Superior temporal gyrus (tissue), 1 donor: ENCODE results near the gene ATG2B.

ENCODE experiments used
- DNase-seq: peaks from one replicate; pipeline ENCODE4 v3.0.0-alpha.2; 2016; ENCODE audit errors: extremely low spot score

The ATG2B gene, protein sequence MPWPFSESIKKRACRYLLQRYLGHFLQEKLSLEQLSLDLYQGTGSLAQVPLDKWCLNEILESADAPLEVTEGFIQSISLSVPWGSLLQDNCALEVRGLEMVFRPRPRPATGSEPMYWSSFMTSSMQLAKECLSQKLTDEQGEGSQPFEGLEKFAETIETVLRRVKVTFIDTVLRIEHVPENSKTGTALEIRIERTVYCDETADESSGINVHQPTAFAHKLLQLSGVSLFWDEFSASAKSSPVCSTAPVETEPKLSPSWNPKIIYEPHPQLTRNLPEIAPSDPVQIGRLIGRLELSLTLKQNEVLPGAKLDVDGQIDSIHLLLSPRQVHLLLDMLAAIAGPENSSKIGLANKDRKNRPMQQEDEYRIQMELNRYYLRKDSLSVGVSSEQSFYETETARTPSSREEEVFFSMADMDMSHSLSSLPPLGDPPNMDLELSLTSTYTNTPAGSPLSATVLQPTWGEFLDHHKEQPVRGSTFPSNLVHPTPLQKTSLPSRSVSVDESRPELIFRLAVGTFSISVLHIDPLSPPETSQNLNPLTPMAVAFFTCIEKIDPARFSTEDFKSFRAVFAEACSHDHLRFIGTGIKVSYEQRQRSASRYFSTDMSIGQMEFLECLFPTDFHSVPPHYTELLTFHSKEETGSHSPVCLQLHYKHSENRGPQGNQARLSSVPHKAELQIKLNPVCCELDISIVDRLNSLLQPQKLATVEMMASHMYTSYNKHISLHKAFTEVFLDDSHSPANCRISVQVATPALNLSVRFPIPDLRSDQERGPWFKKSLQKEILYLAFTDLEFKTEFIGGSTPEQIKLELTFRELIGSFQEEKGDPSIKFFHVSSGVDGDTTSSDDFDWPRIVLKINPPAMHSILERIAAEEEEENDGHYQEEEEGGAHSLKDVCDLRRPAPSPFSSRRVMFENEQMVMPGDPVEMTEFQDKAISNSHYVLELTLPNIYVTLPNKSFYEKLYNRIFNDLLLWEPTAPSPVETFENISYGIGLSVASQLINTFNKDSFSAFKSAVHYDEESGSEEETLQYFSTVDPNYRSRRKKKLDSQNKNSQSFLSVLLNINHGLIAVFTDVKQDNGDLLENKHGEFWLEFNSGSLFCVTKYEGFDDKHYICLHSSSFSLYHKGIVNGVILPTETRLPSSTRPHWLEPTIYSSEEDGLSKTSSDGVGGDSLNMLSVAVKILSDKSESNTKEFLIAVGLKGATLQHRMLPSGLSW (N-terminal part only)

DNA sequence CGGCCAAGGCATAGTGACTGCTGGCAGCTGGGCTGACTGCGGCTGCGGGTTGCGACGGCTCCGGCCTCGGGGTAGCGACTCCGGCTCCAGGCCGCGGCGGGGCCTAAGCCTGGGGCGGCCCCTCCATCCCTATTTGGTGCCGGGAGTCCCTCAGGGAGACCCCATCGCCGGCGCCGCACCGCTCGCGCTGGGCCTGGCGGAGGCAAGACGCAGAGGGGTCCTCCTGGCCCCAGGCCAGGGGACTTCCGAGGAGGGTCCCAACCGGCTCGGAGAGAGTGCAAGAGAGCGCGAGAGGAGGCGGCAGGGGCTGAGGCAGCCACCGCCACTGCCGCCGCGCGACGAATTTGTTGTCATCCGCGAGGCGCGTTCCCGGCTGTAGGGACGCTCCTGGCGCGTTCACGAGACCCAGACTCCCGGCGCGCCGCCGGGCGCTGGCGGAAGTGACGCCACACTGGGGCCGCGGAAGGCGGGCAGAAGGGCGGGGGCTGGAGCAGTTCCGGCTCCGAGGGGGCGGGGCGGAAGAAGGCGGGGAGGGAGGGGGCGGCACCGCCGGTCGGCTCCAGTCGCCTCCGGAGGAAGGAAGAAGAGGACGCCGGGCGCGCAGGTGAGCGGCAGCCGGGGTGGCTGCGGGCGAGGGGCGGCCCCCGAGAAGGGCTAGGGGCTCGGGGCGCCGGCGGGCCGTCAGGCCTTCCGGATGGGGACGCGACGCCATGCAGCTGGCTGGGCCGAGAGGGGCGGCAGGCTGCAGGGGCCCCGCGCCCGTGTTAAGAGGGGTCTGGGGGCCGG lies at the start of gene ATG2B, which contains the start of gene GSKIP:
Gene ATG2B (minus strand): TSS at position 377 of the 786 bp plus-strand sequence. CDS start 365 bp downstream, at position 12.
Gene GSKIP (plus strand): TSS at position 562 of the 786 bp plus-strand sequence. CDS start 18,722 bp downstream, outside the sequence.
- DNase-seq, result peak; percentile 94

DNA sequence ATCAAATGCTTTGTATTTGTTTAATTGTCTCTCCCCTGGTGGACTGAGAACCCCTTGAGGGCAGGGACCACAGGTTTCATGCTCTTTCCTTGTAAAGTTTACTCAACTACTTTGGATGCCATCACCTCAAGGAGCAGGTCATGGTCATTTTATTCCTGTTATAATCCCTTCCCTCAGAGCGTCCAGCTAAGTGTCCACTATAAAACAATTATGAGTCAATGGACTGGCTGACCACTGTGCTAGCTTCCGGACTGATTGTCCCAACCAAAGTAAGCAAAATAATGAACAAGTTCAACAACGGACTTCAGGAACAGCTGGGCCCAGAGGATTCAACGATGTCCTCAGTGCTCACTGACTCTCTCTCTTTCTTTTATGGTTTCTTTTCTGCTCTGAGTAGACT lies 47.0 kb upstream of the ATG2B start:
- DNase-seq, result no peak

DNA sequence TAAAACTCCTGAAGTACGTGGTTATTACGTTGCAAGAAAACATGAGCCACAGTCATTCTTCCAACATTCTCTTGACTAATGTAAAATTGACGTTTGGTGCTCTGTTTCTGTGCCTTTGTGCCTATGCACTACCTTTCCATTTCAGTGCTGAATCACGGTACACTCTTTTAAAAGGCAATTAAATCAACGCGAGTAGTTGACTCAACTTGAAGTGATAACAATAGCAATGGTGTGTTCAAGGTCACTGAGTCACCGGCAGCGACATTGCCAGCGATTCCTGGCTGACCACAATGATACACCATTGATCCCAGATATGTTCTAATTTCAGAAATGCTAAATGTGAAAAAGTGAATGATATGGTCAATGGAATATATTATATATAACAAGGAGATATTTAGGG lies 46.6 kb upstream of the ATG2B start:
- no peak for DNase-seq

DNA sequence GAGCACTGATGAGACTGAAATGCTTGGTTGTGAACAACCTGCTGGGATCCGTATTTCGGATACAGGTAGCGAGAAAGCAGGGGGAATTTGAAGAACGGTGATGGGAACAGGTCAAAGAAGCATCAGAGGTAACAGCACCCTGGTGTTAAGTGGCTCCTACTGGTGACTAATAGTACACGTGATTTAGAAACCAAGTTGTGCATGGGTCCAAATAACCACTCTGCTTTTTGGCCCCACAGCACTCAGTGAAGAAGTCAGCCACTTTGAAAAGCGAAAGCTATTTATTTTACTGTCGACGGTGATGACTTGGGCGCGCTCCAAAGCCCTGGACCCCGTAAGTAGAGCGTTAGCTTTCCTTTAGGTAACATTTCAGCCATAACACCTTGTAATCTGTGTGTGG lies 45.5 kb upstream of the ATG2B start:
- no peak for DNase-seq

DNA sequence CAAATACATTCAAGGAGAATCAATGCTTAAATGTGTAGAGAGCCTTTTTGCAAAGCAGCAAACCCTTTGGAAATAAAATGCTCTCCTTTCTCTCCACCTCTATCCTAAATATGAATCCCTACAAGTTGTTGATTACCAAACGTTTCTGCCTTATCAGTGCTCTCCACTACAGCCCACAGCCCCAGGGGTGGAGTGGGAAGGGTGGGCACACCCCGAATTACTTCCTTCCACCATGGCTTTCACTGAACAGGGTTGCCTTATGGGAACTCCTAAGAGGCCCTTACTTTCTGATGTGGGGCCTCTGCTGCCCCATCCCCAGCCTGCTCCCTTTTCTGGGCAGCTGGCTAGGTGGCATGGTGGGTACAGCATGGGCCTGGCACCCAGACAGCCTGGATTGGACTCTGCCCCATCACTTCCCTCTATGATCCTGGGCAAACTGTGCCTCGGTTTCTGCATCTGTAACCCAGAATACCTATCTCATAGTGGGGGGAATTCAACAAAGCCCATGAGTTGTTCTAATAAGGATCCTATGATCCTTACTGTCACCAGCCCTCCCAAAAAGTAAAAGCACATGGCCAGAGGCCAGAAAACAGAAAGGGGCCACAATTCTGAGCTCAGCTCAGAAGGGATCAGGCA lies 44.9 kb upstream of the ATG2B start:
- DNase-seq, result no peak

DNA sequence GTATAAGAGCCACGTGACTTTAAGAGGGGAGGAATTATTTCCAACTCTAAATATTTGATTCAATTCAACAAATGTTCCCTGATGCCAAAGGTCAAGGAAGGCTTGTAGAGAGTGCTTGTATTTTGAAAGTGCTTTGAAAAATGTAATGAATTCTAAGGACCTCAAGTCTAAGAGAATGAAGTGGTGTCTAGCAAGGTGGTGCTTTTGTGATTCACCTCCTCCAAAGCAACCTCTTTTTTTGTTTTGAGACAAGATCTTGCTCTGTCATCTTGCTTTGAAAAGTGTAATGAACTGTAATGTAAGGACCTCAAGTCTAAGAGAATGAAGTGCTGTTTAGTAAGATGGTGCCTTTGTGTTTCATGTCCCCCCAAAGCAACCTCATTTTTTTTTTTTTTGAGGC lies 42.5 kb upstream of the ATG2B start:
- DNase-seq, result no peak

DNA sequence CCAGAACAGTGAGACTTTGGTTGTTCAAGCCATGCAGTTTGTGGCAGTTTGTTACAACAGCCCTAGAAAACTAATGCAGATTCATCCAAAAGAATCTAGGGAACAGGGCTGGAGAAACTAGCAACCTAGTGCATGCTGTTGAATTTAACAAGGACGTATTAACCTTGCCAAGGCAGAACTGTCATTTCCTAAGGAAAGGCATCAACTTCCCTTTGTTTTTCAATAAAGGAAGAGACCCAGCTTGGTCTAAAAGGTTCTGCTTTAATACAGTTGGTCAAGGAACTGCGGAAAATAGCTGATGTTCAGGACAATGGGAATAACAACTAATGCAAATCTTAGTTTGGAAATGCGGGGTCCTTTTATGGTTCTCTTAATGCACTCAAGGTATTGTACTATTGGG lies 40.3 kb upstream of the ATG2B start:
- no peak for DNase-seq

DNA sequence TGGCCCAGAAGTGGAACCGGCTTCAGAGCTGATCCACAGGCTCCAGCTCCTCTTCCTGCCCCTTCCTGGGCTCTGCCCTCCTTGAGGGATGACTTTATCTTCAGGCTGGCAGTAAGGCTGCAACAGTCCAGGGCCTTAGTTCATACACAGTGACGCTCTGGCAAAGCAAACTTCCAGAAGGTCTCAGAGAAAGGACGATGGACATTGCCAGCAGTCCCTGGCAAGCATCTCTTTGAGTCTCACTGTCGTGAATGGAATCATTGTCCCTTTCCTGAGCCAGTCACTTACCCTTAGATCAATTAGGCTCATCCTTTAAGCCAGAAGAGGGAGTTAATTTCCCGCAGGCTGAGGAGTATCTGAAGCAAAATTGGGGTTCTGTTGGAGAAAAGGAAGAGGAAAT lies 37.4 kb upstream of the ATG2B start:
- peak; percentile 89 for DNase-seq

DNA sequence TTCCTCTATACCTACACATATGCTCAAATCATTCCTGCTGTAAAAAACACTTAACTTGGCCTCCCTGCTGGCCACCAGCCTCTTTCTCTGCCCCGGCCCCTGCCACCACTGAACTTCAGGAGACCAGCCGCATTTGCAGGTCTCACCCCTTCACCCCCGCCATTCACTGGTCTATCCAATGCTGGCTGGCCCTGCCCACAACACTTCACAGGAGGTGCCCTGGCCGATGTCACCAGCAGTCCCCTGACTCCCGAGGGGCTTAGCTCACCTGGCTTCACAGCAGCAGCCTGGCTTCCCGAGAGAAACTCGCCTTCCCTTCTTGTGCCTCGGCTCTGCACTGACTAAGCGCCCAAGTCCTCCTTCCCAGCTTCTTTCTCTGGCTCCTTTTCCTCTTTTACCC lies 36.3 kb upstream of the ATG2B start:
- DNase-seq, result no peak

DNA sequence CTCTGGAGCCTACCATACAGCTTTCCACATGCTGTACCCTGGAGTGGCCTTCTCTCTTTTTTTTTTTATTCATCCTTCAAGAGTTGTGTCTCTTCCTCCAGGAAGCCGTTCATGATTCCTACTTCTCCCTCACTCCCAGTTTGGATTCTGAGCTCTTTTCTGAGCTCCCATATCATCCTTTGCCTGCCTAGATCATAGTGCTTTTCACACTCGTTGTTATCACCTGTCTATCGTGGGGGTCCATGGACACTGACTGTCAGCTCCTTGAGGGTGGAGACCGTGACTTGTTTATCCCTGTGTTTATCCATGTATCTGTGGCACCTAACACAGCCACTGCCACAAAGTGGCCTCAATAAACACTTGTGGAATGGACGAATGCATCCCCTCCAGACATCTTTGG lies 35.8 kb upstream of the ATG2B start:
- DNase-seq, result no peak

DNA sequence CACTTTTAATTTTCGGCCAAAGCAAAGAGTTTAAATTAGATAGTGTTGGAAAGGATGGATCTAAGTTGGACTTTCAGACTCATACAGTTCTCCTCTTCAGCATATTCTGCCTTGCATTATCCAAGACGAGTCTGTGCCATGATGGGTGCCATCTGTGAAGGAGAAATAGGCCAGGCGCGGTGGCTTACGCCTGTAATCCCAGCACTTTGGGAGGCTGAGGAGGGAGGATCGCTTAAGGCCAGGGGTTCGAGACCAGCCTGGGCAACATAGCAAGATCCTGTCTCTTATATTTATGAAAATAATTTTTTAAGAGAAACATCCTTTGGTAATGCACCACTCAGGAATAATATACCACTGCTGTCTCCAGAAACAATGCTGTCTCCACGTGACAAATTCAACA lies 35.3 kb upstream of the ATG2B start:
- no peak for DNase-seq

DNA sequence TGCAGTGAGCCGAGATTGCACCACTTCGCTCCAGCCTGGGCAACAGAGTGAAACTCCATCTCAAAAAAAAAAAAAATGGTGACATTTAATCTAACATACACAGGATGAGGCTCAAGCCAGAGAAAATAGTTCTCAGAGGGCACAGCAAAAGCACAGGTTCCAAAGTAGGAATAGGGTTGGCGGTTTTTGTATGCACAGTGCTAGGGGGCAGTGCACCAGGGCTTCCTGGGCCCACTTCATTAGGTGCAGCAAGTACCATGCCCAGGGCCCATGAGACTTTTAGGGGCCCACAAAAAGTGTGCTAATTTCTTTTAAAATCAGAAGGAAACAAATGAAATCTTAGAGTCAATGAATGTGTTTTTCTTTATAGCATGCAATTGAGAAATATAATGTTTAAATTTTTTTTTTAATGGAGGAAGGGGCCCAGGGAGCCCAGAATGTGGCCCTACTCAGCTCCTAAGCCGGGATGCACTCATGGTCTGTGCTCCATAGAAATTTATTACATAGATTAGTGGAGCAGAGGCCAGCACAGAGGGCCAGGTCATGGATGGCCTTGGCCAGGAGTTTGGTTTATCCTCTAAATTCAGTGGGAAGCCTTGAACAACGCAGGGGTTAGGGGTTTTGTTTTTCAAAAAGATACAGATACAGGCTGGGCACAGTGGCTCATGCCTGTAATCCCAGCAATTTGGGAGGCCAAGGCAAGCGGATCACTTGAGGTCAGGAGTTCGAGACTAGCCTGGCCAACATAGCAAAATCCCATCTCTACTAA lies 31.1 kb upstream of the ATG2B start:
- no peak for DNase-seq

DNA sequence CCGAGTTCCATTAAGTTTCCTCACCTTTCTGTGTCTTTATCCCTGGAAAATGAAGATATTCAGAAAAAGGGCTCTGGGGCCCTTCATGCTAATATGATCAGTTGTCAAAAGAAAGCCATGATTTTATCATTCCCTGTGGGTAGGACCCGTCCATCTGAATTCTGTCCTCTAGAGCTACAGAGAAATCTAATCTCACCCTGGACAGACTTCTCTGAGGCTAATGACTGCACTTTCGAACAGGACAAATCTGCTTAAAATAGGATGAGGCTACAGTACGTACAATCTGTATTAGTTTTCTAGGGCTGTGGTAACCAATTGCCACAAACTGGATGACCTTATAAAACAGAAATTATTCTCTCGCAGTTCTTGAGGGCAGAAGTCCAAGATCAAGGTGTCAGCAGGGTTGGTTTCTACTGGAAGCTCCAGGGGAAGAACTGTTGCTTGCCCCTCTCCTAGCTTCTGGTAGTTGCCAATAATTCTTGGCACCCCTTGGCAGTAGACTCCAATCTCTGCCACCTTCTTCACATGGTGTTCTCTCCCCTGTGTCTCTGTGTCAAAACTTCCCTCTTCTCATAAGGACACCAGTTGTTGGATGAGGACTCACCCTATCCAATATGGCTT lies 30.0 kb upstream of the ATG2B start:
- no peak for DNase-seq

DNA sequence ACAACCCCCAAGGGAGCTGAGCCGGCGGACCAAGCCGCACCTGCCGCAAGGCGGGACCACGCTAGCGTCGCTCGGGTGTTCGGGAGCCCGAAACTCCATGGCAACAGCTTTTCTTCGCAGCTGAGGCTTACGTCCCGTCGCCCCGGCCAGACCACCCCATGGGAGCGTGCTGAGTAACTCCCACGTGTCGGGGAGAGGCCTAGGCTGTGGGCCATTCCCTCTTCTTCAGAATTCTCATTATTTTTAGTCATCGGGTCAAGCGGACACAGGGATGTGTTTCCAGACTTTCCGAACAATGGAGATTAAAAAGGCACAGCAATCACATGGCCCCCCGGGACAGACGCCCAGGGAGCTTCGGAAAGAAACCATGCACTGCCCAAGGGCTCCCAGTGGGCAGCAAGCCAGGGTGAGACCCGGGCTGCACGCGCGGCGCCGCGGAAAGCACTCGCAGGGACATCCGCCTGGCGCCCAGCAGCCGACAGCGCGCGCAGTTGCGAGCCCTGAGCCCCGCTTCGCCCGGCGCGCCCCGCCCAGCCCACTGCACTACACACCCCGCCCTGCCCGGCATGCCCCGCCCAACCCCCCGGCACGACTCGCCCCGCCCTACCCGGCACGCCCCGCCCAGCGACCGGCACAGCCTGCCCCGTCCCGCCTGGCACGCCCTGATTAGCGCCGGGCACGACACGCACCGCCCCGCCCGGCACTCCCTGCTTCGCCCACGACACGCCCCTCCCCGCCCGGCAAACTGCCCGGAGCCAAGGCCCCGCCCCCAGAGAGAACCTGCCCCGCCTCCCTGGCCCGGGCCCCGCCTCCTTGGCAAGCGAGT lies 28.4 kb upstream of the ATG2B start:
- peak; percentile 85 for DNase-seq

DNA sequence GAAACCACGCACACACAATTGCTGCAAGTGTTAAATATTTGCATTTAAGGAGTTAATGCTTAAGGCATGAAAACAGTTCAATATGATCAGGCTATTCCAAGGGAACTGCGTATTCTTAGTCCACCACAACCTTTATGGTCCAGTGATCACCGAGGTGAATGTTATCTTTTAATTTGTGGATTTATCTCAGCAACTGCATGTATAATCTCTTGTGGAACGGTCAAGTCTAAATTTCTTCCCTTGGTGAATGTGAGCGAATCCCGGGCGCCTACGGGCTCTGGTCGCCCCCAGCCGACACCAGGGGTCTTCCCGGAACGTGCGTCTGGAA lies 27.8 kb upstream of the ATG2B start:
- DNase-seq, result peak; percentile 33

DNA sequence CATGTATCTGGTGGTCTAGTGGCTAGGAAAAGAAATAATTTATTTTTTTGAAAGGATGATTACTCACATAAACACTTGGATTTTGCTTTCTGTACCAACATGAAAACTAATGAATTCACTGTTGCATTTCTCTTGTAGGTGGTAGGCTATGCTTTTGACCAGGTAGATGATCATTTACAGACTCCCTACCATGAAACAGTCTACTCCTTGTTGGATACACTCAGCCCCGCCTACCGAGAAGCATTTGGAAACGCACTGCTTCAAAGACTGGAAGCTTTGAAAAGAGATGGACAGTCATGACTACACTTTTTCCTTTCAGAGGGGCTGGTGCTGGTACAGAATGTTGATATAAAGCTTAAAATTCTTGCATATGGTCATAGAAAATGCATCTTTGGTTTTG lies 22.2 kb upstream of the ATG2B start:
- no peak for DNase-seq

DNA sequence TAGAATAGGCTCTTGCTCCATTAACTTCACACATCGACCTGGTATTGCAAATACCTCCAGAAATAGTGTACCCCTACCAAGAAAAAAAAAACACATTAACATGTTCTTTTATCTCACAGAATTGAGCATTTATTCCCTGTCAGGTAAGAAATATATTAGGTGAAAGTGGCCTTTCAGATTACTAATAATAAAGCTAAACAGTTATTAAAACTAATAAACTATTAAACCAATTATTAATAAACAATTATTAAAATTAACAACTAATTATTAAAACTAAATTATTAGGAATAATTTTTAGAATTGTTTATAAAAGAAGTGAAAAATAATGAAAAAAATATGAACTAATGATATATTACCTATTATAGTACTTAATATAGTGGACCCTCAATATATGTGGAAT lies 21.6 kb upstream of the ATG2B start:
- DNase-seq, result no peak

DNA sequence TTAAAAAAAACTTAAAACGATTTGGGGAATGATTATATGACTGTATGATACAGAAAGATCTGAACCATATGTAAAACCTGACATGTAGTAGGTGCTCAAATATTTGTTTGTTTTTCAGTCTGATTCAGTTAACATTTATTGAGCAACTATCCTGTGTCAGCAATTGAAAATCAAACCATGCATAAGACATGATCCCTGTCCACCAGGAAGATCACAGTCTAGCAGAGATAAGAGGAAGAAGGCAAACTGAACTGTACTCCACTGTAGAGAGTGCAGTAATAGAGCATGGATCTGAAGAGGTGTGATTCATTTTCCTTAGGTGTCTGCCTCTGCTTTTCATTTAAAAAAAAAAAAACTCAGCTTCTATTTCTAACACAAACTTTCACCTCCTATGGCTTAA lies 20.9 kb upstream of the ATG2B start:
- DNase-seq, result no peak

DNA sequence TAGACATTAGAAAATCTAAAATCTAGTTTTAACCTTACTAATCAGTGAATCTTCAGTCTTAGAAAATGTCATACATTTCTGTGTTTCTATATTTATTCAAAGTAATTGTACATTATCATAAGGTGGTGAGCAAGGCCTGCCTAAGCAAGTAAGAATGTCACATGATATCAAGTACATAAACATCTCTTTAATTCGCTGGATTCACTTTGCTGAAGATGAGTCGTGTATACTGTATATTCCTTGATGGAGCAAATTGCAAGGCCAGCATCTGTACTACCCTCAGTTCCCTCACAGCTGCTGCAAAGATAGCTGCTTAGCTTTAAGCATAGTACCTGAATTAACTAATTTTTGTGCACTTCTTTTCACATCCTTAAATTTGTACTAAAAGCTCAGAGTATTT lies 20.3 kb upstream of the ATG2B start:
- no peak for DNase-seq
